Sigmoid colon (tissue), 4 donors: ENCODE results near the gene DNAJC17.

Experiments used
- CTCF ChIP-seq, 4 experiments: fragments of 450-650 bp in 3 of 4; fragments of 200-600 bp in 1 of 4; IDR thresholded peaks; one replicate each; pipeline ENCODE4 v1.5.1; 2016 to 2019; ENCODE audit warnings: antibody characterized with exemption in 4 of 4, mild to moderate bottlenecking in 3 of 4, moderate library complexity in 2 of 4
- POLR2A ChIP-seq, 2 donors: fragments of 450-650 bp; IDR thresholded peaks; one replicate each; pipeline ENCODE4 v1.6.1; 2016; ENCODE audit warnings: antibody characterized with exemption in 2 of 2, mild to moderate bottlenecking in 2 of 2, moderate library complexity in 2 of 2
- POLR2AphosphoS5 ChIP-seq, 4 donors: sonication (generic); formaldehyde crosslinking; IDR thresholded peaks; one replicate each; pipeline ENCODE4 v1.6.1; 2017; ENCODE audit warnings: antibody characterized with exemption in 4 of 4

GRCh38 chr15:40787991-40788390, 19.3 kb downstream of the DNAJC17 start:
- TF ChIP-seq CTCF (IDR thresholded peaks at IDR 0.05) = no peak
- TF ChIP-seq POLR2A (IDR thresholded peaks at IDR 0.05) = no peak
- TF ChIP-seq POLR2AphosphoS5 (IDR thresholded peaks at IDR 0.05) = no peak
